ENCODE results near the gene ARHGAP40. TPM values are rescaled to one million over a fixed set of nuclear protein-coding genes. Genes with fewer than 3 reads are reported as not detected.
A peak's percentile ranks its signal among the peaks of the same experiment; 100 is the strongest.

ARHGAP40 gene
- total RNA-seq, 1 donor from 2014 or later: not detected

GRCh38 chr20:38649275-38649891 is 47.8 kb downstream of the ARHGAP40 start:
- peaks cover 97% of the 10 kb centered on the region for H3K27me3 ChIP-seq (ENCODE audit: low read depth)
- TF ChIP-seq CTCF (IDR thresholded peaks at IDR 0.05; ENCODE audit: borderline replicate concordance): peak; percentile 59

GRCh38 chr20:38650010-38650409 is 48.4 kb downstream of the ARHGAP40 start:
- peaks cover 97% of the 10 kb centered on the region for H3K27me3 ChIP-seq (ENCODE audit: low read depth)
- H3K4me1 ChIP-seq: peaks cover 9% of the 10 kb centered on the region
- intact Hi-C loops (cut with micrococcal nuclease): no loop called here
- no peak for DNase-seq
- no peak for TF ChIP-seq CTCF (IDR thresholded peaks at IDR 0.05; ENCODE audit: borderline replicate concordance)
- H3K27ac ChIP-seq (replicated peaks): no peak overlapping the region
- H3K36me3 ChIP-seq: no peaks in the 10 kb centered on the region
- no peak overlapping the region for H3K4me3 ChIP-seq
- no peaks in the 10 kb centered on the region for H3K9me3 ChIP-seq (replicated peaks)

More at GRCh38 chr20:38649275-38649891, 47.8 kb downstream of the ARHGAP40 start:
- Histone ChIP-seq H3K9me3 (replicated peaks) (no peaks in the 10 kb centered on the region), H3K4me3 (no peak overlapping the region), H3K36me3 (no peaks in the 10 kb centered on the region), H3K27ac (replicated peaks) (no peak overlapping the region), H3K4me1 (peaks cover 9% of the 10 kb centered on the region)
- DNase-seq: no peak
- intact Hi-C loops (cut with micrococcal nuclease): loop anchor here (5.0 kb wide), 1 partner anchor 83 kb away; no protein-coding TSS in a partner anchor

GRCh38 chr20:38651154-38651553 is 49.5 kb downstream of the ARHGAP40 start:
- no peak overlapping the region for H3K27ac ChIP-seq (replicated peaks)
- H3K9me3 ChIP-seq (replicated peaks): no peaks in the 10 kb centered on the region
- intact Hi-C loops (cut with micrococcal nuclease): no loop called here
- peaks cover 97% of the 10 kb centered on the region for H3K27me3 ChIP-seq (ENCODE audit: low read depth)
- peaks cover 5% of the 10 kb centered on the region for H3K4me1 ChIP-seq
- TF ChIP-seq CTCF (IDR thresholded peaks at IDR 0.05; ENCODE audit: borderline replicate concordance): no peak
- no peaks in the 10 kb centered on the region for H3K36me3 ChIP-seq
- no peak for DNase-seq
- no peak overlapping the region for H3K4me3 ChIP-seq

GRCh38 chr20:38651562-38651961 is 50.0 kb downstream of the ARHGAP40 start:
- no peak for DNase-seq
- no peaks in the 10 kb centered on the region for H3K9me3 ChIP-seq (replicated peaks)
- intact Hi-C loops (cut with micrococcal nuclease): no loop called here
- no peak for TF ChIP-seq CTCF (IDR thresholded peaks at IDR 0.05; ENCODE audit: borderline replicate concordance)
- peaks cover 96% of the 10 kb centered on the region for H3K27me3 ChIP-seq (ENCODE audit: low read depth)
- peaks cover under 1% of the 10 kb centered on the region for H3K4me1 ChIP-seq
- H3K27ac ChIP-seq (replicated peaks): no peak overlapping the region
- H3K36me3 ChIP-seq: no peaks in the 10 kb centered on the region
- H3K4me3 ChIP-seq: no peak overlapping the region

- H3K4me3 ChIP-seq: no peak overlapping the region
- intact Hi-C loops (cut with micrococcal nuclease): no loop called here
- peaks cover 96% of the 10 kb centered on the region for H3K27me3 ChIP-seq (ENCODE audit: low read depth)
- no peak overlapping the region for H3K27ac ChIP-seq (replicated peaks)
- TF ChIP-seq CTCF (IDR thresholded peaks at IDR 0.05; ENCODE audit: borderline replicate concordance): no peak
- no peaks in the 10 kb centered on the region for H3K4me1 ChIP-seq
- no peaks in the 10 kb centered on the region for H3K9me3 ChIP-seq (replicated peaks)
- no peaks in the 10 kb centered on the region for H3K36me3 ChIP-seq
- no peak for DNase-seq
Measured at GRCh38 chr20:38652995-38653394, 51.4 kb downstream of the ARHGAP40 start.
